Thyroid gland (tissue), 4 donors: ENCODE results near the gene THAP4.

Experiments
- POLR2A ChIP-seq, 2 donors: fragments of 450-650 bp; IDR thresholded peaks; one replicate each; pipeline ENCODE4 v1.6.1; 2017; ENCODE audit warnings: antibody characterized with exemption in 2 of 2, mild to moderate bottlenecking in 2 of 2, moderate library complexity in 1 of 2
- TF ChIP-seq, protein P1 (sequence below), 6 experiments: fragments of 200-600 bp in 3 of 6; fragments of 450-650 bp in 3 of 6; sonication (generic) in 3 of 6; IDR thresholded peaks; one replicate each; pipeline ENCODE4 v1.5.1; 2016 to 2019; ENCODE audit warnings: antibody characterized with exemption in 6 of 6, mild to moderate bottlenecking in 2 of 6, inconsistent platforms in 1 of 6, moderate library complexity in 1 of 6

DNA sequence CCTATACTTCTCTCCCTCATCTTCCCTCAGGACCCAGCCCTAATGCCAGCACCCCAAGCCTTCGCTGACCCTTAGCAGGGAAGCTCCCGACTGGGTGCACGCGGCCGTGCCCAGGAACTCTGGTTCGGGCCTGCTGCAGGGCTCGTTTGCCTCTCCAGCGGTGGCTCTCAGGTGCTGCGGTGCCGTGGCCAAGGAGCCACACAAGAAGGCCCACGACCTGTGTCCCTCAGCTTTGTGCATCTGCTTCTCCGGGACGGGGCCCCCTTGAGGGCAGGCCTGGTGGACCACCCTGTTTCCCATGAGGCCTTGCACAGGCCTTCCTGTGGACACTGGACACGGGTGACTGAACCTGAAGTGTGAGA, 60.7 kb downstream of the THAP4 start:
- TF ChIP-seq, protein P1, sequence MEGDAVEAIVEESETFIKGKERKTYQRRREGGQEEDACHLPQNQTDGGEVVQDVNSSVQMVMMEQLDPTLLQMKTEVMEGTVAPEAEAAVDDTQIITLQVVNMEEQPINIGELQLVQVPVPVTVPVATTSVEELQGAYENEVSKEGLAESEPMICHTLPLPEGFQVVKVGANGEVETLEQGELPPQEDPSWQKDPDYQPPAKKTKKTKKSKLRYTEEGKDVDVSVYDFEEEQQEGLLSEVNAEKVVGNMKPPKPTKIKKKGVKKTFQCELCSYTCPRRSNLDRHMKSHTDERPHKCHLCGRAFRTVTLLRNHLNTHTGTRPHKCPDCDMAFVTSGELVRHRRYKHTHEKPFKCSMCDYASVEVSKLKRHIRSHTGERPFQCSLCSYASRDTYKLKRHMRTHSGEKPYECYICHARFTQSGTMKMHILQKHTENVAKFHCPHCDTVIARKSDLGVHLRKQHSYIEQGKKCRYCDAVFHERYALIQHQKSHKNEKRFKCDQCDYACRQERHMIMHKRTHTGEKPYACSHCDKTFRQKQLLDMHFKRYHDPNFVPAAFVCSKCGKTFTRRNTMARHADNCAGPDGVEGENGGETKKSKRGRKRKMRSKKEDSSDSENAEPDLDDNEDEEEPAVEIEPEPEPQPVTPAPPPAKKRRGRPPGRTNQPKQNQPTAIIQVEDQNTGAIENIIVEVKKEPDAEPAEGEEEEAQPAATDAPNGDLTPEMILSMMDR (IDR thresholded peaks at IDR 0.05) = no peak
- TF ChIP-seq POLR2A (IDR thresholded peaks at IDR 0.05) = no peak
